Measurements from ENCODE around the gene TMEM134.

The TMEM134 gene

DNA sequence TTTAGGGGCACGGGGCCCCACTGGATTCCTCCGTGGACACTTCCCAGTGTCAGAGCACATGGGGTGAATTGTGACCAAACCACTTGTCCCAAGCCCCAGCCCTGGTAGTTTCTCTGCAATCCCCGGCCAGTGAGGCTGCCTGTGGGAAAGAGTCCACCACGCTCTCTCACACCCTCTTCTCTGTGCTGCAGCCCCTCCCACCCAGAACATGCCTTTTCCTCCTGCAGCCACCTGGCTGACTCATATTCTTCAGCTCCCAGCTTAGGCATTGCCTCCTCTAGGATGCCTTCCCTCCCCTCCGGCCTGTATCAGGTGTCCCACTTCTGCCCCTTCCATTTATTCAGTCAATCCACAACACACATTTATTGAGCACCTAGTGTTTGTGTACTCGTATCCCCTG is 46.2 kb downstream of the TMEM134 start:
- DNase-seq (ENCODE audit: low read depth): no peak

DNA sequence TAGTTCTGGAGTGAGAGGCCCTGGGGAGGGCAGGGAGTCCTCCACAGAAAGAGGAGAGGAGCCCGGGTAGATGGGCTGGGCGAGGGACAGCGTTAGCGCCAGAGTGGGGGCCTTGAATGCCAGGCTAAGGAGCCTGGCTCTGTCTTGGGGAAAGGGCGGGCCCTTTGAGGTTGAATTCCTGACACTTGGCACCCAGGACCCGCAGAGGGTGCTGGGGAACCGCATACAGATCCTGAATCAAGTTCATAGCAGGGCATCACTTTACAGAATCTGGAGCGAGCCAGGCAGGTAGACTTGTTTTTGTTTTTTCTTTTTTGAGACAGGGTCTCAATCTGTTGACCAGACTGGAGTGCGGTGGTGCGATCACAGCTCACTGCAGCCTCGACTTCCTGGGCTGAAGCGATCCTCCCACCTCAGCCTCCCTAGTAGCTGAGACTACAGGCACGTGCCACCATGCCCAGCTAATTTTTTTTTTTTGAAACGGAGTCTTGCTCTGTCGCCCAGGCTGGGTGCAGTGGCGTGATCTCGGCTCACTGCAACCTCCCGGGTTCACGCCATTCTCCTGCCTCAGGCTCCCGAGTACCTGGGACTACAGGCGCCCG is 47.5 kb downstream of the TMEM134 start:
- DNase-seq (ENCODE audit: low read depth): no peak

DNA sequence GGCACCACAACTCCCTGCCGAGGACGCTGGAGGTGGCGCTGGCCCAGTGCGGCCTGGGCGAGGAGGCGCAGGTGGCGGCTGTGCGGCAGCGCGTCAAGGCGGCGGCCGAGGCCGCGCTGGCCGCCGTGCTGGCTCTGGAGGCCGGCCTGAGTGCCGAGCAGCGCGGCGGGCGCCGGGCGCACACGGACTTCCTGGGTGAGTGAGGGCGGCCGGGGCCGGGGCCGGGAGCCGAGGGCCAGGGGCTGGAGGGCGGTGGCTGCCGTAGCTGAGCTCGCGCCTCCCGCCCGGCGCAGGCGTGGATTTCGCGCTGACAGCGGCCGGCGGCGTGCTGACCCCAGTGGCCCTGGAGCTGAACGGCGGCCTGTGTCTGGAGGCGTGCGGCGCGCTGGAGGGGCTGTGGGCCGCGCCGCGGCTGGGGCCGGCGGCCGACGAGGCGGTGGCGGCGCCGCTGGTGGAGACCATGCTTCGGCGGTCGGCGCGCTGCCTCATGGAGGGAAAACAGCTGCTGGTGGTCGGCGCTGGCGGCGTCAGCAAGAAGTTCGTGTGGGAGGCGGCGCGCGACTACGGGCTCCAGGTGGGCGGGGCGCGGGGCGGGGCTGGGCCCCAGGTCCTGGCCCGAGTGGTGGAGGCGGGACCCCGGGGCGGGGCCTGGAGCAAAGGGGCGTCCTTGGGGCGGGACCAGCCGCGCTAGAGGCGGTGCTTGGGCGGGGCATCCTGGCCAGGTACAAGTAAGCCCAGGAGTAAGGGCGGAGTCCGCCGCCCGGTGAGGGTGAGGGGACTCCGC is 48.2 kb downstream of the TMEM134 start:
- DNase-seq (ENCODE audit: low read depth): peak; percentile 99

DNA sequence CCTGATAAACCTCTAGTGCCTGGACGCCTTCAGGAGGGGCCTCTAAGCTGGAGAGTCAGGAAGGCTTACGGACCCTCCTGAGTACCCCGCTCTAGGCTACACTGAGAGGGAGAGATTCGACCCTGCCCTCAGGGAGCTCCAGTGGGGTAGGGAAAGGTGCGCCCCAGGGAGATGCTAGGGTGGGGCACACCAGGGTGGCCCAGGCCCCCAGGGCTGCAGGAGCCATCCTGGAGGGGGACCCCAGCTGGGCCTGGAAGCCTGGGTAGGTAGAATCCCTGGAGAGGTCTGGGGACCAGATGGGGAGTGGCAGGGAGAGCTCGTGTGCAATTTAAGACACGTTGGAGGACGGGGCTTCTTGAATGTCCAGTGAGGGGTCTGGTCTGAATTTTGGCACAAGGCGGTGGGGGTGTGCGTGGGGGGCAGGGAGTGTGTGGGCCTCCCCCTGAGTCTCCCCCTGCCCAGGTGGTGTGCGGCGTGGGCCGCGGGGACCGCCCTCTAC is 48.9 kb downstream of the TMEM134 start:
- DNase-seq (ENCODE audit: low read depth): no peak

DNA sequence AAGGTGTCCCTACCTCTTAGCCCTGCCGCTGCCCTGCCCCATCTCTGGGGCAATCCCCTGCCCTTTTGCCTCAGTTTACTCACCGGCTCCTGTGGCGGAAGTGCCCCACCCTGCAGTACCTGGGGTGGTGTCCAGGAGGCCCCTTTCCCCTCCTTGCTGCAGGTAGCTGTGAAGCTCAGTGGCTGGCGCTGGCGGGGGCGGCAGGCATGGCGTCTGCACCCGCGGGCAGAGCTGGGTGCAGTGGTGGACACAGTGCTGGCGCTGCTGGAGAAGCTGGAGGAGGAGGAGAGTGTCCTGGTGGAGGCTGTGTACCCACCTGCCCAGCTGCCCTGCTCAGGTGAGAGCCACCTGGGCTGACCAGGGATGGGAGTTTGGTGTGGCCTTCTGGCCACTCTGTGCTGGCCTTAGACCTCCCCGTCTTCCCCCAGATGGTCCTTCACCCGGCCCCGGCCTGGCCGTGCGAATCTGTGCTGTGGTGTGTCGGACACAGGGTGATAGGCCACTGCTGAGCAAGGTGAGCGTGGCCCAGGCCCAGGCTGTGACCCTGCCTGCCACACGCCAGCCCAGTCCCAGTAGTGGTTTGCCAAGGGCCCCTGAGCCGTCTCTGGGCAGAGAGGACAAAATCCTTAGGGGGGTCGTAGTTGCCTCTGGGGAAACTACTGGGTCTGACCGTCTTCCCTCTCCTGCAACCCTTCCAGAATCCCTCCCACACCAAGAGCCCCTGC is 49.6 kb downstream of the TMEM134 start:
- no peak for DNase-seq (ENCODE audit: low read depth)

DNA sequence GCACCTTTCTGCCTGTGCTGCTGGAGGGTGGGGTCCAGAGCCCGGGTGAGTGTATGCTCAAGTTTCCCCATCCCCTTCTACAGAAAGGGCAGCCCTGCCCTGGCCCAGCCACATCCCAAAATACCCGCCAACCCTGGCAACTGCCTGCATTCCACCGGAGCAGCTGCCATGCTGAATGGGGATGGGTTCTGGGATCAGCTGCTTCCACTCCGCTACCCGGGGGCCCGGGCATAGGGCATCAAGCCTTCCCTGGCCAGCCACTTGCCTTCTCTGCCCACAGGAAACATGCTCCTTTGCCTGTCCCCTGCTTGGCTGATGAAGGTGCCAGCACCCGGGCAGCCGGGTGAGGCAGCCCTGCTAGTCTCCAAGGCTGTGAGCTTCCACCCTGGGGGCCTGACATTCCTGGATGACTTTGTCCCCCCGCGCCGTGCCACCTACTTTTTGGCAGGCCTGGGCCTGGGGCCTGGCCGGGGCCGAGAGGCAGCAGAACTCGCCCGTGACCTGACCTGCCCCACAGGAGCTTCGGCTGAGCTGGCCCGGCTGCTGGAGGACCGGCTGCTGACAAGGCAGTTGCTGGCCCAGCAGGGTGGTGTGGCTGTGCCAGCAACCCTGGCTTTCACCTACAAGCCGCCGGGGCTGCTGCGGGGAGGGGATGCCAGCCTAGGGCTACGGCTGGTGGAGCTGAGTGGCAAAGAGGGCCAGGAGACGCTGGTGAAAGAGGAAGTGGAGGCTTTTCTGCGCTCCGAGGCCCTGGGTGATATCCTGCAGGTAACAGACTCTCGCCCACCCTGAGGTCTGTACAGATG is 50.4 kb downstream of the TMEM134 start:
- DNase-seq (ENCODE audit: low read depth): no peak

DNA sequence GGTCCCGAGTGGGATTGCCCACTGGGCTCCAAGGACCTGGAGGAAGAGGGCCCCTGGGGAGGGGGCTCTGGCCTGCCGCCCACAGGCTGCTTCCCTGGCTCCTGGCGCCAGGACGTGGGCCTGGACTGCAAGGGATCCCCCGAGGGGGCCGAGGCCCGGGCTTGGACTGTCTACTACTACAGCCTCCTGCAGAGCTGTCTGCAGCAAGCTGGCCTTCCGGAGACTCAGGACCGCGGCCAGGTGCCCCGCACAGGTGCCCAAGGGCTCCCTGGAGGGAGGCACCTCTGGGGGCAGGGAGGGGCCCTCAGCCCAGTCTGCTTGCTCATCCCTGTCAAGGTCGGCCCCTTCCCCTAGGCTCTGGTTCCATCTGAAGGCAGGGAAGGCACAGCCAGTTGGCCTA is 51.6 kb downstream of the TMEM134 start:
- no peak for DNase-seq (ENCODE audit: low read depth)

DNA sequence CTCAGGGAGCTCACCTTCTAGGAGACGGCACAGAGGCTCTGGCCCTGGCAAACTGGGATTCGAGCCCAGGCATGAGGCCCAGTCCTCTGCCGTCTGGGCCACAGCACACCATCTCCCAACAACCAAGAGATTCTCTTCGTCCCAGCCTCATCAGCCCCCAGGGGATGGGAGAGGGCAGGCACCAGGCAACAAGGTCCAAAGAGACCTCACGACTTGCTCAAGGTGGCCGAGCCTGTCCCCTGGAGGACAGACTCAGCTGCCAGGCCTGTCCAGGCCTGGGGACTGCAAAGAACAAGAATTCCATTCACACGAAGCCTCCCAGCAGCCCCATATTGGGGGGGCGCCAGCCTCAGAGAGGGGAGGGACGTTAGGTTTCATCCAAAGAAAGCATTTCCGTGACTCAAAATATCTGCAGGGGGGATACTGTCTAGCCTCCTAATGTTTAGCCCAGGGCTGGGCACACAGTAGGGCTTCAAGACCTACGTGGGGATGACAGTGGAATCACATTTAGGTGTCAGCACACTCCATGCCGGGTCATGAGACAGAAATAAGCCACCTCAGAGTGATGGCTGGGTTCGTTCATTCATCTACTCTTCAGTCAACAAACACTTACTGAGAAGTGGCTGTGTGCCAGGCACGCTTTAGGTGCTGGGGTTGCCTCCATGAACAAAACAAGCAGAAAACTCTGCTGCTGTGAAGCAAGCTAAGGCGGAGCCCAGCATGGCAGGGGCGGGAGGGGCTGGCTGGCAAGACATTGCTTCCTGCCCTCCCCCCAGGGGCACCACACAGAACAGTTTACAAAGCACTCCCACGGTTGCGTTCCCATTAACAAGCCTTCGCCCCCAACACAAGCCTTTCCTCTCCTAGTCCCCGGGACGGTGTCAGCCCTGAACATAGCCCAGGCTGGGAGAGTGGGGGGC is 52.4 kb downstream of the TMEM134 start:
- DNase-seq (ENCODE audit: low read depth): peak; percentile 81

DNA sequence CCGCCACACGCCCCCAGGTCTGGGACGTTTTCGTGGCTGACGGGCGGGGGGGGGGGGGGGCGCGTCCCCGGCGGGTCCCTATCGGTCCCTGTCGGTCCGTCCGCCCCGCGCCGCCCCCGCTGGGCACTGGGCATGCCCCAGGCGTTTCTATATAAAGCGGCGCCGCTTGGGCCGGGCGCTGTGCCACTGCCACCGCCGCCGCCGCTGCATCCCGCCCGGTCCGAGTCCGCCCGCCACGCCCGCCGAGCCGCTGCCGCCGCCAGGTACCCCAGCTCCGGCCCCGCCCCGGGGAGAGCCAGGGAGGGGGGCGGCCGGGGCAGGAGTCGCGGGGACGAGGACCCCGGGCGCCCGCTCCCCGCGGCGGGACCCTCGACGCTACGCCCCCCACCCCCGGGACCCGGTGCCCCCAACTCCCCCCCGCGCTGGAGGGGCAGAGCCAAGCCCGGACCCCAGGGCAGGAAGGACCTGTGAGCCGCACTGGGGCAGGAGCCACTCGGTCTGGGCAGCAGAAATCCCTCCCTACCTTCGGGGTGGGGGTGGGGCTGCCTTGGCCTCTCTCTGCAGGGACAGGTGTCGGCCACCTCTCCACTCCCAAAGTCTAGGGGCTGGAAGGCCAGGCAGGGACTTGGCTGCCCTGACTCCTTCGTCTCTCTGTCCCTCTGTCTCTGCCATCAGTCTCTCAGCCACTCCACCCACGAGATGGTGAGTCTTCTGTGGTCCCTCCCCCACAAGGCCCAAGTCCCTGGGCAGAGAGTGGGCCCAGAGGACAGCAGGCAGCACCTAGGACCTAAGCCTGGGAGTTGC is 53.3 kb downstream of the TMEM134 start, which contains the start of gene CARNS1:
CARNS1 (plus strand) TSS at position 178 of the 804 bp plus-strand sequence; CDS start at position 700, 522 bp downstream.
- DNase-seq (ENCODE audit: low read depth): no peak

DNA sequence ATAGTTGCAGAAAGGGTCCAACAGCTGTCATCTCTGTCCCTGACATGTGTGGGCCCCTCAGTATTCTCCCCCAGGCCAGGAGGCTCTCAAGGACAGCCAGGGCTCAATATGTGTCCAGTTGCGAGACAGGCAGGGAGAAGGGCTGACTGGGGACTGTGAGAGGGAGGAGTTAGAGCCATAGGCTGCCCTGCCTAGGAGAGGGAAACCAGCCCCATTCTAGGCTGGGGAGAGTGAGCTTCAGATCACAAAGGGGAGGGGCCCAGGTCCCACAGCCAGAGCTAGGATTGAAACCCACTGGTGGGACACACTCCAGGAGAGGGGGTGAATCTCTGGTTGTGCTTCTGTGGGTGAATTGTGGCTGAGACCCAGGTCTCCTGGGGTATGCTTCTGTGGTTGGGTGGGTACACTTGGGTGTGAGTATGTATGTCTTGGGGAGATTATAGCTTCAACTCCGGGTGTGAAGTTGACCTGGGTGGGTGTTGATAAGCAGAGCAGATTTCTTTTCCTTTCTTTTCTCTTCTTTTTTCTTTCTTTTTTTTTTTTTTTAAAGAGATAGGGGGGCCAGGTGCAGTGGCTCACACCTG is 55.7 kb downstream of the TMEM134 start:
- DNase-seq (ENCODE audit: low read depth): no peak

DNA sequence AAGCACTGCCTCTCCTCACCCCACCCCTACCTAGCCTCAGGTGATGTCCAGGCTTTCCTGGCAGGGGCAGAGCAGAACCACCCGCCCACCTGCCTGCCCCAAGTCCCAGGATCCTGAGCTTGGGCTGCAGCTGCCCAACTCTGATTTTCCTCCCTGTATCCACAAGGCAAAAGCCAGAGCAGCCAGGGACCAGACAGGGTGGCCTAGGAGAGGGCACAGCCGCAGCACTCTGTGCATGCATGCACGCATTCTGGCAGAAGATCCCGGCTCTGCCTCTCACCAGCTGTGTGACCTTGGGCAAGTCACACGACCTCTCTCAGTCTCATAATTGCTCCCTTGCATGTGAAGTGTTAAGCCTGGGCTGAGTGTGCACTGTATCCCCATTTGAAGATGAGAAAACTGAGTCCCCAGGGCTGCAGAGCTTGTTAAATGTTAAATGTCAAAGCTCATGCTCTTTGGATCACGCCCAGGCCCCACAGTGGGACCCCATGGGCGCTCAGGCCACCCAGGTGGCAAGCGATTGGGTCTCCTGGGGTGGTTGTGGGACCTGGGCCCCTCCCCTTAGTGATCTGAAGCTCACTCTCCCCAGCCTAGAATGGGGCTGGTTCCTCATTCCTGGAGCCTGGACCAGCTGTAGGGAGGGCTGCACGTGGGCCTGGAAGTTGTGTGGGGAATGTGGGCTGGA is 56.4 kb downstream of the TMEM134 start:
- no peak for DNase-seq (ENCODE audit: low read depth)

DNA sequence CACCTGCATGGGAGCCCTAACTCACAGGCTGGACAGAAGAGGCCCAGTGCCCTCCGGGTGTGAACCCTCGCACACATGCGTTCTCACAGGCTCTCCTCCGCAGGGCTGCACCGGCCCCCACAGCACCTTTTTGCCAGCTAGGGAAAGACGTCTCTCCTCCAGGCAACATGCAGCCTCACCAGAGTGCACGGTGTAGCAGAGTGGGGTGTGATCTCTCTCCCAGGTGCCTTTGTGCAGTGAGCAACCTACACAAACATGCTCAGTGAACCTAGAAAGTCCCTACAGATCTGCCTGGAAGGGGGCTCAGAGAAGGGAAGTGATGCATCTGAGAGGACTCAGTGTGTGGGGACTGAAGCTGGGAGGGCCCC is 57.3 kb downstream of the TMEM134 start:
- no peak for DNase-seq (ENCODE audit: low read depth)
